ENCODE measurements around the gene TBC1D7.
A peak's percentile ranks its signal among the peaks of the same experiment; 100 is the strongest.

The TBC1D7 gene

GRCh38 chr6:13318821-13319220, 9.5 kb downstream of the TBC1D7 start:
- no peak for DNase-seq (ENCODE audit: low spot score)

- DNase-seq (ENCODE audit: low spot score) = no peak
Observed at GRCh38 chr6:13315896-13316295, 12.4 kb downstream of the TBC1D7 start.

GRCh38 chr6:13314806-13315205, 13.5 kb downstream of the TBC1D7 start:
- no peak for DNase-seq (ENCODE audit: low spot score)

- DNase-seq (ENCODE audit: low spot score) = no peak
Observed at GRCh38 chr6:13311155-13311554, 17.2 kb downstream of the TBC1D7 start.

- DNase-seq (ENCODE audit: low spot score) = no peak
Observed at GRCh38 chr6:13308332-13308731, 20.0 kb downstream of the TBC1D7 start.

GRCh38 chr6:13307508-13307995, 20.8 kb downstream of the TBC1D7 start:
- DNase-seq (ENCODE audit: low spot score) = no peak

- no peak for DNase-seq (ENCODE audit: low spot score)
Observed at GRCh38 chr6:13305791-13306190, 22.5 kb downstream of the TBC1D7 start.

GRCh38 chr6:13305288-13305687, 23.0 kb downstream of the TBC1D7 start:
- peak; percentile 42 for DNase-seq (ENCODE audit: low spot score)

- peak; percentile 67 for DNase-seq (ENCODE audit: low spot score)
Observed at GRCh38 chr6:13304580-13305260, 23.6 kb downstream of the TBC1D7 start.

GRCh38 chr6:13304101-13304500, 24.2 kb downstream of the TBC1D7 start:
- DNase-seq (ENCODE audit: low spot score) = no peak

GRCh38 chr6:13303668-13304017, 24.7 kb downstream of the TBC1D7 start:
- peak; percentile 53 for DNase-seq (ENCODE audit: low spot score)

- peak; percentile 34 for DNase-seq (ENCODE audit: low spot score)
Observed at GRCh38 chr6:13302751-13303667, 25.3 kb downstream of the TBC1D7 start.

GRCh38 chr6:13302291-13302690, 26.0 kb downstream of the TBC1D7 start:
- DNase-seq (ENCODE audit: low spot score) = no peak

GRCh38 chr6:13300643-13301590, 27.4 kb downstream of the TBC1D7 start:
- DNase-seq (ENCODE audit: low spot score) = no peak

GRCh38 chr6:13299918-13300317, 28.4 kb downstream of the TBC1D7 start:
- no peak for DNase-seq (ENCODE audit: low spot score)

- DNase-seq (ENCODE audit: low spot score) = no peak
Observed at GRCh38 chr6:13299403-13299821, 28.9 kb downstream of the TBC1D7 start.

- DNase-seq (ENCODE audit: low spot score) = no peak
Observed at GRCh38 chr6:13298446-13298845, 29.9 kb downstream of the TBC1D7 start.

- DNase-seq (ENCODE audit: low spot score) = no peak
Observed at GRCh38 chr6:13297391-13297790, 30.9 kb downstream of the TBC1D7 start.

- no peak for DNase-seq (ENCODE audit: low spot score)
Observed at GRCh38 chr6:13296536-13296997, 31.8 kb downstream of the TBC1D7 start.

GRCh38 chr6:13295576-13295975, 32.8 kb downstream of the TBC1D7 start:
- no peak for DNase-seq (ENCODE audit: low spot score)

- no peak for DNase-seq (ENCODE audit: low spot score)
Observed at GRCh38 chr6:13294499-13295069, 33.8 kb downstream of the TBC1D7 start.

GRCh38 chr6:13292774-13293173, 35.6 kb downstream of the TBC1D7 start:
- DNase-seq (ENCODE audit: low spot score) = no peak

Data from germinal center (tissue), 1 donor.